Uterus (tissue), 2 donors: Measurements from ENCODE around the gene FAM3C.

Experiments used
- CTCF ChIP-seq, 4 experiments: fragments of 200-600 bp in 2 of 4; fragments of 450-650 bp in 2 of 4; sonication (generic) in 2 of 4; IDR thresholded peaks; one replicate each; pipeline ENCODE4 v1.5.1; 2016 to 2019; ENCODE audit warnings: antibody characterized with exemption in 4 of 4, mild to moderate bottlenecking in 2 of 4, moderate library complexity in 1 of 4
- POLR2A ChIP-seq, 2 donors: fragments of 450-650 bp; IDR thresholded peaks; one replicate each; pipeline ENCODE4 v1.6.1; 2016; ENCODE audit warnings: antibody characterized with exemption in 2 of 2, mild to moderate bottlenecking in 1 of 2, moderate library complexity in 1 of 2

DNA sequence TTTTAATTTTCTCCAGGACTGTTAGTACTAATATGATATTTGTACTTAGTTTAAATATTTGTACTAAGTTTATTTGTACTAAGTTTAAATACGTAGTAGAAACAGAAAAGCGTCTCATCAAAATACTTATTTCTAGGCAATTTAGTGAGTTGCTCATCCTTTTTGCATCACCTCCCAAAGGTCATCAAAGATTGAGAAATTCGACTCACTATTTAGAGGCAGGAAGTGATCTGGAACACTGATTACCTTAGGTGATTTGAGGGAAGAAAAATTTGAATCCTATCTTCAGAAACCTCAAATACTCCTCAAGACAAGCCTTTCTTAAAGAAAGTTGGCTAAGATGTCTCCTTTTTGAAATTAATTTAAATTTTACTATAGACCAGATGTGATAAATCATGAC lies 52.8 kb downstream of the FAM3C start:
- TF ChIP-seq POLR2A (IDR thresholded peaks at IDR 0.05) (no peak), CTCF (IDR thresholded peaks at IDR 0.05) (no peak)
